Suprapubic skin (tissue), 4 donors: ENCODE measurements around the gene TMEM156.

ENCODE experiments used
- EP300 ChIP-seq: sonication (generic); formaldehyde crosslinking; IDR thresholded peaks from one replicate; pipeline ENCODE4 v1.6.1; 2017; ENCODE audit warnings: antibody characterized with exemption
- POLR2A ChIP-seq, 2 donors: fragments of 450-650 bp; IDR thresholded peaks; one replicate each; pipeline ENCODE4 v1.6.1; 2017; ENCODE audit warnings: antibody characterized with exemption in 2 of 2, mild to moderate bottlenecking in 2 of 2, moderate library complexity in 2 of 2
- POLR2AphosphoS5 ChIP-seq, 3 donors: sonication (generic); formaldehyde crosslinking; IDR thresholded peaks; one replicate each; pipeline ENCODE4 v1.6.1; 2017; ENCODE audit warnings: antibody characterized with exemption in 3 of 3
- TF ChIP-seq, protein P1 (sequence below), 2 donors: fragments of 200-600 bp in 1 of 2; fragments of 450-650 bp in 1 of 2; sonication (generic) in 1 of 2; IDR thresholded peaks; one replicate each; pipeline ENCODE4 v1.5.1; 2016 to 2019; ENCODE audit warnings: antibody characterized with exemption in 2 of 2, mild to moderate bottlenecking in 1 of 2, moderate library complexity in 1 of 2

DNA sequence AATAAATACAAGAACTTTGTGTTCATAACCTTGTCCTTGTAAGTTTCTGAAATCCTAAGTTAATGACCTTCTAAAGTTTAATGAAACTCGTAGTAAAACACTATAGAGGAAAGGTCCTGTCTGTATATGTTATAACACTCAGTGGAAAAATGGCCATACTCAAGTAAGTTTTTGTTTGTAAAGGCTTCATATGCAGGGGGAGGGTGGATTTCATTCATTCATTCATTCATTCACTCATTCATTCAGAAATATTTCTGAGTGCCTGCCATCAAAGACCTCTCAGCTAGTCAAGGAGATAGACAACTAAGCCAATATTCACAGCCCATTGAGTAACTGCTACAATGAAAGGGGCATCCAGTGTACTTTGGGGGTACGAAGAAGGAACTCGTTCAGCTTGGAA is 6.9 kb upstream of the TMEM156 start:
- no peak for TF ChIP-seq EP300
- TF ChIP-seq, protein P1, sequence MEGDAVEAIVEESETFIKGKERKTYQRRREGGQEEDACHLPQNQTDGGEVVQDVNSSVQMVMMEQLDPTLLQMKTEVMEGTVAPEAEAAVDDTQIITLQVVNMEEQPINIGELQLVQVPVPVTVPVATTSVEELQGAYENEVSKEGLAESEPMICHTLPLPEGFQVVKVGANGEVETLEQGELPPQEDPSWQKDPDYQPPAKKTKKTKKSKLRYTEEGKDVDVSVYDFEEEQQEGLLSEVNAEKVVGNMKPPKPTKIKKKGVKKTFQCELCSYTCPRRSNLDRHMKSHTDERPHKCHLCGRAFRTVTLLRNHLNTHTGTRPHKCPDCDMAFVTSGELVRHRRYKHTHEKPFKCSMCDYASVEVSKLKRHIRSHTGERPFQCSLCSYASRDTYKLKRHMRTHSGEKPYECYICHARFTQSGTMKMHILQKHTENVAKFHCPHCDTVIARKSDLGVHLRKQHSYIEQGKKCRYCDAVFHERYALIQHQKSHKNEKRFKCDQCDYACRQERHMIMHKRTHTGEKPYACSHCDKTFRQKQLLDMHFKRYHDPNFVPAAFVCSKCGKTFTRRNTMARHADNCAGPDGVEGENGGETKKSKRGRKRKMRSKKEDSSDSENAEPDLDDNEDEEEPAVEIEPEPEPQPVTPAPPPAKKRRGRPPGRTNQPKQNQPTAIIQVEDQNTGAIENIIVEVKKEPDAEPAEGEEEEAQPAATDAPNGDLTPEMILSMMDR (IDR thresholded peaks at IDR 0.05), result no peak
- no peak for TF ChIP-seq POLR2AphosphoS5 (IDR thresholded peaks at IDR 0.05)
- TF ChIP-seq POLR2A (IDR thresholded peaks at IDR 0.05), result no peak
